HUES48 (cell line): Measurements from ENCODE around the gene CHMP3.

Experiments
- H3K27ac ChIP-seq: one replicate; pipeline ENCODE4 v1.7.0; 2013; ENCODE audit warnings: low read depth, low read length, inconsistent platforms
- H3K27me3 ChIP-seq: 2 replicates; pipeline ENCODE4 v1.6.1; 2013; ENCODE audit warnings: mild to moderate bottlenecking, low read length; ENCODE audit not compliant: control insufficient read depth, insufficient read depth
- H3K36me3 ChIP-seq: 2 replicates; pipeline ENCODE4 v1.6.1; 2013; ENCODE audit warnings: low read length; ENCODE audit not compliant: control insufficient read depth, insufficient read depth
- H3K4me1 ChIP-seq: 2 replicates; pipeline ENCODE4 v1.6.1; 2013; ENCODE audit warnings: mild to moderate bottlenecking, low read length; ENCODE audit not compliant: control insufficient read depth, insufficient read depth
- H3K4me3 ChIP-seq: 2 replicates; pipeline ENCODE4 v1.5.1; 2013; ENCODE audit warnings: mild to moderate bottlenecking, low read depth, low read length
- H3K9ac ChIP-seq: 2 replicates; pipeline ENCODE4 v1.6.1; 2013; ENCODE audit warnings: mild to moderate bottlenecking, low read depth, low read length, moderate library complexity
- H3K9me3 ChIP-seq: 2 replicates; pipeline ENCODE4 v1.6.1; 2013; ENCODE audit warnings: low read length; ENCODE audit not compliant: control insufficient read depth, insufficient read depth

Gene CHMP3

GRCh38 chr2:86533589-86533988, 29.7 kb downstream of the CHMP3 start:
- Histone ChIP-seq H3K36me3 (peaks cover 7% of the 10 kb centered on the region; the same call in 1 of the 2 replicates), H3K4me1 (no peaks in the 10 kb centered on the region), H3K4me3 (no peak overlapping the region), H3K9me3 (peaks cover 24% of the 10 kb centered on the region), H3K9ac (no peak overlapping the region), H3K27me3 (no peaks in the 10 kb centered on the region), H3K27ac (no peak overlapping the region)

GRCh38 chr2:86525421-86526340, 37.6 kb downstream of the CHMP3 start:
- Histone ChIP-seq H3K27me3 (no peaks in the 10 kb centered on the region), H3K4me3 (no peak overlapping the region), H3K4me1 (no peaks in the 10 kb centered on the region), H3K36me3 (peaks cover 10% of the 10 kb centered on the region; the same call in 1 of the 2 replicates), H3K9me3 (0 out of 2 replicates have a peak, but pooled peaks cover under 1% of the 10 kb centered on the region), H3K9ac (no peak overlapping the region), H3K27ac (no peak overlapping the region)

- no peak overlapping the region for H3K9ac ChIP-seq
- H3K27ac ChIP-seq = no peak overlapping the region
- peaks cover 2% of the 10 kb centered on the region; the same call in 1 of the 2 replicates for H3K36me3 ChIP-seq
- no peaks in the 10 kb centered on the region for H3K4me1 ChIP-seq
- no peaks in the 10 kb centered on the region for H3K27me3 ChIP-seq
- no peak overlapping the region for H3K4me3 ChIP-seq
- H3K9me3 ChIP-seq = peaks cover 6% of the 10 kb centered on the region; the same call in 1 of the 2 replicates
Observed at GRCh38 chr2:86523491-86523890, 39.8 kb downstream of the CHMP3 start.

- Histone ChIP-seq H3K4me3 (no peak overlapping the region), H3K4me1 (no peaks in the 10 kb centered on the region), H3K9me3 (peaks cover 6% of the 10 kb centered on the region; the same call in 1 of the 2 replicates), H3K36me3 (no peaks in the 10 kb centered on the region), H3K27ac (no peak overlapping the region), H3K27me3 (no peaks in the 10 kb centered on the region), H3K9ac (no peak overlapping the region)
Observed at GRCh38 chr2:86522711-86523110, 40.5 kb downstream of the CHMP3 start.

GRCh38 chr2:86521922-86522321, 41.3 kb downstream of the CHMP3 start:
- H3K9ac ChIP-seq = no peak overlapping the region
- H3K27ac ChIP-seq = no peak overlapping the region
- H3K27me3 ChIP-seq = no peaks in the 10 kb centered on the region
- no peaks in the 10 kb centered on the region for H3K4me1 ChIP-seq
- H3K9me3 ChIP-seq = peaks cover 6% of the 10 kb centered on the region; the same call in 1 of the 2 replicates
- H3K36me3 ChIP-seq = no peaks in the 10 kb centered on the region
- H3K4me3 ChIP-seq = no peak overlapping the region

GRCh38 chr2:86520153-86520552, 43.1 kb downstream of the CHMP3 start:
- H3K9ac ChIP-seq = no peak overlapping the region
- H3K9me3 ChIP-seq = peaks cover 6% of the 10 kb centered on the region; the same call in 1 of the 2 replicates
- no peak overlapping the region for H3K4me3 ChIP-seq
- H3K36me3 ChIP-seq = no peaks in the 10 kb centered on the region
- no peaks in the 10 kb centered on the region for H3K27me3 ChIP-seq
- no peak overlapping the region for H3K27ac ChIP-seq
- H3K4me1 ChIP-seq = no peaks in the 10 kb centered on the region

- H3K27ac ChIP-seq = no peak overlapping the region
- H3K9me3 ChIP-seq = peaks cover 6% of the 10 kb centered on the region; the same call in 1 of the 2 replicates
- H3K9ac ChIP-seq = no peak overlapping the region
- H3K36me3 ChIP-seq = no peaks in the 10 kb centered on the region
- no peak overlapping the region for H3K4me3 ChIP-seq
- H3K4me1 ChIP-seq = no peaks in the 10 kb centered on the region
- no peaks in the 10 kb centered on the region for H3K27me3 ChIP-seq
Observed at GRCh38 chr2:86519349-86519748, 43.9 kb downstream of the CHMP3 start.

GRCh38 chr2:86518481-86518880, 44.8 kb downstream of the CHMP3 start:
- H3K4me3 ChIP-seq = no peak overlapping the region
- H3K27me3 ChIP-seq = no peaks in the 10 kb centered on the region
- H3K4me1 ChIP-seq = no peaks in the 10 kb centered on the region
- H3K27ac ChIP-seq = no peak overlapping the region
- no peaks in the 10 kb centered on the region for H3K36me3 ChIP-seq
- no peak overlapping the region for H3K9ac ChIP-seq
- H3K9me3 ChIP-seq = peaks cover 6% of the 10 kb centered on the region; the same call in 1 of the 2 replicates

GRCh38 chr2:86513948-86514660, 49.1 kb downstream of the CHMP3 start:
- H3K4me1 ChIP-seq = no peaks in the 10 kb centered on the region
- no peak overlapping the region for H3K27ac ChIP-seq
- H3K9me3 ChIP-seq = no peaks in the 10 kb centered on the region
- no peaks in the 10 kb centered on the region for H3K27me3 ChIP-seq
- H3K36me3 ChIP-seq = peaks cover 9% of the 10 kb centered on the region
- no peak overlapping the region for H3K4me3 ChIP-seq
- H3K9ac ChIP-seq = no peak overlapping the region

GRCh38 chr2:86512892-86513291, 50.4 kb downstream of the CHMP3 start:
- no peak overlapping the region for H3K4me3 ChIP-seq
- no peaks in the 10 kb centered on the region for H3K9me3 ChIP-seq
- no peaks in the 10 kb centered on the region for H3K27me3 ChIP-seq
- no peak overlapping the region for H3K27ac ChIP-seq
- H3K9ac ChIP-seq = no peak overlapping the region
- no peaks in the 10 kb centered on the region for H3K4me1 ChIP-seq
- peaks cover 12% of the 10 kb centered on the region for H3K36me3 ChIP-seq

- Histone ChIP-seq H3K27ac (no peak overlapping the region), H3K4me3 (no peak overlapping the region), H3K9ac (no peak overlapping the region), H3K27me3 (no peaks in the 10 kb centered on the region), H3K36me3 (peaks cover 12% of the 10 kb centered on the region), H3K9me3 (no peaks in the 10 kb centered on the region), H3K4me1 (no peaks in the 10 kb centered on the region)
Observed at GRCh38 chr2:86512034-86512433, 51.2 kb downstream of the CHMP3 start.
